HG02973 (cell line): ENCODE measurements around the gene OLFML2A.

Experiments used
- ATAC-seq: cut with Tn5 transposase; IDR thresholded peaks from one replicate; pipeline ENCODE4 v1.9.1; 2021; ENCODE audit warnings: moderate library complexity; ENCODE audit not compliant: unreplicated experiment

OLFML2A gene

DNA sequence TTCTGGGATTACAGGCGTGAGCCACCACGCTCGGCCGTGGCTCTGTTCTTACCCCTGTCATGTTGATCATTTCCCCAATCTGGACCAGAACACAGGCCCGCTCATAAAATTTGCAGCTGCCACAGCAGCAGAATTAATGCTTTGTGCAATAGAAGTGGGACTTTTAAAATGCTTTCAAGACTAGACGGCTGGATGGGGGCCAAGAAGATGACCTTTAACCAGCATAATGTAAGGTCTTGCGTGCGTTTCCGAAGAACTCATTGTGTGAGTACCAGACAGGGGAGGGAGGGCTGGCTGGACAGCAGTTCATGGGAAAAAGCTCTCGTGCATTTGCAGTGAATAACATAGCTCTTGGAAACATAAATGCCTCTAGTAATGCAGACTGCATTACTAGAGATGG, 72.9 kb downstream of the OLFML2A start:
- no peak for ATAC-seq

DNA sequence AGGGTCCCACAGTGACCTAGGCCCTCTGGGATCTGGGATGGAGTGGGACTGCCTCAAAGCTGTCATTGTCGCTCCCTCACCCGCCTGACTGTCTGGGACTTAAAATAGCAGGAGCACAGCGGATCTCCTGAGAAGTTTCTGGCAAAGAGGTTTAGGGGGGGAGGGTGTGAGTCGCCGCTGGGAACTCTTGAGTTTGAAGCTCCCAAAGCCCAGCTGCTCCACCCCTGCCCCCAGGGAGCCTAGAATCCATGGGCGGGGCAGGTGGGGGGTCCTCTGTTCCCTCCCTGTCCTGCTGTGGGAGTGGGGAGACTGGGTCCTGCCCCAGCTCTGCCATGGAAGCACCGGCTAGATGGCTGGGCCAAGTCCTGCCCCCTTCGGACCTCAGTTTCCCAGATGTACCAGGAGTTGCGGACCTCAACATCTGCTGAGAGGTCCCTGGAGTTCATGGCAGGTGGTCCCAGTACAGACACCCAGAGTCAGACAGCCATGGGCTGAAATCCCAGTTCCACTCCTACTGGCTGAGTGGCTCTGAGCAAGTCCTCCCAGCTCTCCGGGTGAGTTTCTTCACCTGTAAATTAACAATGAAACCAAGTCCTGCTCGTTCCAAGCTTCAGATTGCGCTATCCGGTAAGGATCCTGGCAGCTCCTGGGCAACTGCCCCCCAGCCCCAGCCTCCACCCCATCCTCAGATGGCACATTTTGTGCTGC, 75.3 kb downstream of the OLFML2A start:
- no peak for ATAC-seq

DNA sequence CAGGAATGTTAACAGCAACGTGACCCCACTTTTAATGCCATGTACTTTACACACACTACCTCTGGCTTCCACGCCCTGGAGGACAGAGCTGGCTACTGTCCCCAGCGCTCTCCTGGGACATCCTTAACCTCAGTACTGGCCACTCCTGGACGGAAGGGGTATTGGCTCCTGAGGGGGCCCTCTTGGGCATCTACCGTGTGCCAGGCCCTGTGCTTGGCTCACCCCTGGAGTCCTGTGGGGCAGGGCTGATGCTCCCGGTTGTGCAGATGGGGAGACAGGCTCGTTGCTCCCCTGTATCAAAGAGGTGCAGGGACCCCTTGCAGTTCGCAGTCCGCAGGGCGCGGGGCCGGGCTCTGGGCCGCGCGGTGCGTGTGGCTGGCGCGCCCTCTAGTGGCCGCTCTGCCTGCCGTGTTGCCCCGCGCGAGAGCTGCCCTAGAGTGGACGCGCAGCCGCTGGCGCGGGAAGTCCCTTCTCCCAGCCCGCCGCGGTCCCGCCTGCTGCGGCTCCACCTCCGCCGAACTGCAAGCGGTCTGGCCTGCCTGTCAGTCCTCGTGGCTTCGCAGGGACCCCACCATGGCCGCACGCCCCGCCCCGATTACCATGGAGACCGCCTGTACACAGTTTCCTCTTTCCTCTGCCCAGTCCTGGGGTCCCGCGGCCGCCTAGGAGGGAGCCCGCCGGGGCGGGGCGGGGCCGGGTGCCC, 76.0 kb downstream of the OLFML2A start, which contains the start of gene WDR38:
TSS of gene WDR38 (plus strand) at position 632 of the 703 bp plus-strand sequence. CDS start 72 bp downstream, outside the sequence.
- ATAC-seq = peak; percentile 58

DNA sequence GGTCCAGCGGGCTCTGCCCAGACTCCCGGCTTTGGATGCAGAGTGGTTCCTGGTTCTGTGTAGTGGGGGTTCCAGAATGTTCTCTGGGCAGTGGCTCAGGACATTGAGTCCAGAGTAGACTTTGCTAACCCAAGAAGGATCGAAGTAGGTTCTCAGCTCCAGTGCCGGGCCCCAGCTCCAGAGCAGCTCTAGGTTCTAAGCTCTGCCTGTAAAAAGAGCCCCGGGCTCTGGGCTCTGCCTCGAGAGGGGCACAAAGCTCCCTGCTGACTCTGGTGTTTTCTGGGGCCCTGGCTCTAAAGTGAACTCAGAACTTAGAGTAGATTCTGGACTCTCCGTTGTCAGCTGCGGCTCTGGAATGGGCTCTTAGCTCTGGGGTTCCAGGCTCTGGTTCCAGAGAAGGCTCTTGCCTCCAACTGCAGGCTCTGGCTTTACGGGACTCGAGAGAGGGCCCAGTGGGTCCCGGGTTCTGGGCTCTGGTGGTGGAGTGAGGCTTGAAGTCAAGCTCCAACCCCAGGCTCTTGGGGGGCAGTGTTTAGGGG, 76.7 kb downstream of the OLFML2A start:
- no peak for ATAC-seq

DNA sequence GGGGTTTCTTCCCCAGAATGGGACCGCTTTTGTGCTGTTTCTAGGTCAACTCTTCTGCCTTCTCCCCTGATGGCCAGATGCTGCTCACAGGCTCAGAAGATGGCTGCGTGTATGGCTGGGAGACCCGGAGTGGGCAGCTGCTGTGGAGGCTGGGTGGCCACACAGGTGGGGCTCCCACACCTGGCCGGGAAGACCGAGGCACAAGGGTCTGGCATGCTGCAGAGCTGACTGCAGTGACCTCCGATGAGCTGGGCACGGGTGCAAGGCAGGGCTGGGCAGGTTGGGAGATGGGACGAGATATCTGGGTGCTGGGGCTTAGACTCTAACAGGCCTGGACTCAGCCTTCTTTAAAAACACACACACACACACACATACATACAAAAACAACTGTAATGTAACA, 77.2 kb downstream of the OLFML2A start:
- ATAC-seq = no peak

DNA sequence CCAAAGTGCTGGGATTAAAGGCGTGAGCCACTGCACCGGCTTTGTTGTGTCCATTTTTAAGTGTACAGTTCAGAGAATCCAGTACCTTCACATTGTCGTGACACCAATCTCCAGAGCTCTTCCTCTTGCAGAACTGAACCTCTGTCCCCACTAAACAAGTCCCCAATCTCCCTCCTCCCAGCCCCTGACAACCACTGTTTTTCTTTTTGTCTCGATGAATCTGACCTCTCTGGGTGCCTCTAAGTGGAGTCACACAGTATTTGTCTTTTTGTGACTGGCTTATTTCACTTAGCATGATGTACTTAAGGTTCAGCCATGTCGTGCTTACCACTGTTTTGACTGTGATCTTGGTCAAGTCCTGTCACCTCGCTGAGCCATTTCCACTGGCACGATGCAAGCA, 77.9 kb downstream of the OLFML2A start:
- no peak for ATAC-seq

DNA sequence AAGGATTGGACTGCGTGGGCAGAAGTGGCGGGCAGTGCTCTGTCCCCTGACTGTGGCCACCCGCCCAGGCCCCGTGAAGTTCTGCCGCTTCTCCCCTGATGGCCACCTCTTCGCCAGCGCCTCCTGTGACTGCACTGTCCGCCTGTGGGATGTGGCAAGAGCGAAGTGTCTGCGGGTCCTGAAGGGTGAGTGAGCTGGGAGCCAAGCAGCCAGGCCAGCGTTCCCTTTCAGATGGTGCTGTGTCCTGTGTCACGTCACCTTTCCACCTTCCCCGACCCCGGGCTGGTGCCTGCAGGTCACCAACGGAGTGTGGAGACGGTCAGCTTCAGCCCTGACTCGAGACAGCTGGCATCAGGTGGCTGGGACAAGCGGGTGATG, 78.6 kb downstream of the OLFML2A start:
- ATAC-seq = no peak

DNA sequence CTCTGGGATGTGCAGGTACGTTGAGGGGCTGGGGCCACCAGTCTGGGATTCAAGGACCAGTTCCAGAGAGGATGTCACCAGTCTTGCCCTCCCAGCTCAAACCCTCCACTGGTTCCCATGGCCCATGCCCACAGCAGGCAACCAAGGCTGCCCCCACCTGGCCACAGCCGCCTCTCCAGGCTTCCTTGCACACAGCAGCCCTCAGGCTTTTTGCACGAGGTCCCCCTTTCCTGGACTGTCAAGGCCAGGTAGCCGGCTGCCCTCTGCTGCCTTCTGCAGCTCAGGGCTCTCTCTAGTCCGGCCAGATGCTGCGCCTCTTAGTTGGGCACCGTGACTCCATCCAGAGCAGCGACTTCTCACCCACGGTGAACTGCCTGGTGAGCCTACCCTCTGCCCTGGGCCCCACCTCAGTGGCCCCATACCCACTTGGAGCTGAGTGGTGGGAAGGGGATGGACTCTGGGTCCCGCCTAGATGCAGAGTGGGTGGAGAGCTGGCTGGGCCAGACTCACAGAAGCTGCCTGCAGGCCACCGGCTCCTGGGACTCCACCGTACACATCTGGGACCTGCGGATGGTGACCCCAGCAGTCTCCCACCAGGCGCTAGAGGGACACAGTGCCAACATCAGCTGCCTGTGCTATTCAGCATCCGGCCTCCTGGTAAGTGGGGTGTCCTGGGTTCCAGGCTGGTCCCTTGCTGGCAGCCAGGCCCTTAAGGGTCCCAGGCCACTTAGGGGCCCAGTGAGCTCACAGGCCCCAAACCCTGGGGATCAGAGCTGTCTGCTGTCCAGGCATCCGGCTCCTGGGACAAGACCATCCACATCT, 79.2 kb downstream of the OLFML2A start:
- no peak for ATAC-seq

DNA sequence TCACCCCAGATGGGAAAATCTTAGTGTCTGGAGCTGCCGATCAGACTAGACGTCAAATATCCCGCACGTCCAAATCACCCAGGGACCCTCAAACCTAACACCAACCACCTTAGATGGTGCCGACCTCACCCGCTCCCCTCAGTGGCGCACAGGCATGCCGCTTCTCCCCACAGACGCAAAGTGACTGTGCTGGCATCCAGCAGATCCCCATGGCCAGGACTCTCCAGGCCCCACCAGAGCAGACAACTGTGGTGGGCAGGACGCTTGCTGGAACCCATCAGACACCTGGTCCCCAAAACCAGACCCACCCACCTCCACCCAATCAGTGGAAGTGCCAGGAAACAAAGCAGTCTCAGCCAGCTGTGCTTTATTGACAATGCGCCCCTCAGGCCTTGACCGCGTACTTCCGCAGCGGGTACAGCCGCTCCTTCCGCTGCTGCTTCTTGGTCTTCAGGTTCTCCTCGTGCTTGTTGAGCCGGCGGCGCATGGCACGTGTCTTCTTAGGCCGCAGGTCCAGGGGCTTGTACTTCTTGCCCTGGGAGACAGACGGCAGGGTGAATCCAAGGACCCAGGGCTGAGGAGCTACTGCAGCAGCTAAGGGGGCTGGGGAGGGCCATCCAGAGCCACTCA, 80.7 kb downstream of the OLFML2A start:
- ATAC-seq = no peak

DNA sequence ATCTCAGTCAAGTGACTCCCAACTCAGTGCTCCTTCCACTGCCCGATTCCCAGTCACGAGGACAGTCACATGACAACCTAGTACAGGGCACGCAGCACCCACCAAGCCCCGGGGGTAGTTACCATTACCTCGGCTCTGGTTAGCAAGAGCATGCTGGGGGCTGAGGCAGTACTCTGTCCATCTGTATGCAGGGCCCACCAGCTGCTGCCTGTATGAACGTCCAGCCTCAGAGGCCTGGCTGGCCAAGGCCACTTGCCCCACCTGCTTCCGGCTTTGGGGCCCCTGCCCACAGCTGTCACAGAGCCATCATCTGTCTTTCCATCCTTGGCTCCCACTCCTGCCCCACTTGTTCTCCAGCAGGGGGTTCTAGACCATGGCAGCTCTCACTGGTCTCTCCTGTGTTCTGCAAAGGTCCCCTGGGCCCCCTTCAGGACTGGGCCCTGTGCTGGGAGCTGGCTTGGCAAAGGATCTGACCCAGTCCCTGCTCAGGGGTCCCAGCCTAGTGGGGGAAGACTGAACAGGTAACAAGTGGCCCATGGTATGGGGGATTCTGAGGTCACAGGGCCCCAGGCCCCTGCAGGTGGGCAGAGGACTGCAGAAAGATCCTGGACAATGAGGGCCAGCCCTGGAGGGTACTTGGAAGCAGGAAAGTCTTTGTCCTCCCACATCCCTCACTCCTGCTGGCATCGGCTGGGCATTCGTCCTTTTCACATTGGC, 81.6 kb downstream of the OLFML2A start:
- no peak for ATAC-seq

DNA sequence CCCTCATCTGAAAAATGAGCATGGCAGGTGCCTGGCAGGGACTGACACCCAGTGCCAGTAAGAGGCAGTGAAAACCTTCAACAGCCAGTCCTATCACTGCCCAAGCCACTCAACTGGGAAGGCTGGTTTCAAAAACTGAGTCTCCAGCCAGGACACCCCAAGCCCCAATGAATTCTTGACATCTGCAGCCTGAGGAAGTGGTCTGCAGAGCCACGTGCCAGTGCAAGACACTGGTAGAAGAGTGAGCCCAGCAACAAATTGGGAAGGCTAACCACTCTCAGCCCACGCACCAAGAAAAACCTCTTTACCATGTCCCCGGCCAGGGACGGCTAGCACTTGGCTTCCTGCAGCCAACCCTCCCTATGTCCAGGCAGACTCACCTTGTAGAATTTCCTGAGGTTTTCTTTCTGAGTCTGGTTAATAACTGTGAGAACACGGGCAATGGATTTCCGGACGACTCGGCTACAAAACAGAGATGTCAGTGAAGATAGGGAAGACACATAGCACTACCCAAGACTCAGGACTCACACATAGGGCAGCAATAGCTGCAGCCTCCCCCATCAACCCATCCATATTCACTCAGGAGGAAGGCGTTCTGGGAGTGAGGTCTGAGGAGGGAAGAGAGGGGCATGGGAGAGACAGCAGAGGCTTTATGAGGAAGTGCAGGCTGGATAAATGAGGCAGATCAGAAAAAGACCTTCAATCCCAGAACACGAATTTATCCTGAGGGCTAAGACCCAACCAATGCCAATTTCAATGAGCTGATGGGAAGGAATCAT, 83.1 kb downstream of the OLFML2A start:
- no peak for ATAC-seq

DNA sequence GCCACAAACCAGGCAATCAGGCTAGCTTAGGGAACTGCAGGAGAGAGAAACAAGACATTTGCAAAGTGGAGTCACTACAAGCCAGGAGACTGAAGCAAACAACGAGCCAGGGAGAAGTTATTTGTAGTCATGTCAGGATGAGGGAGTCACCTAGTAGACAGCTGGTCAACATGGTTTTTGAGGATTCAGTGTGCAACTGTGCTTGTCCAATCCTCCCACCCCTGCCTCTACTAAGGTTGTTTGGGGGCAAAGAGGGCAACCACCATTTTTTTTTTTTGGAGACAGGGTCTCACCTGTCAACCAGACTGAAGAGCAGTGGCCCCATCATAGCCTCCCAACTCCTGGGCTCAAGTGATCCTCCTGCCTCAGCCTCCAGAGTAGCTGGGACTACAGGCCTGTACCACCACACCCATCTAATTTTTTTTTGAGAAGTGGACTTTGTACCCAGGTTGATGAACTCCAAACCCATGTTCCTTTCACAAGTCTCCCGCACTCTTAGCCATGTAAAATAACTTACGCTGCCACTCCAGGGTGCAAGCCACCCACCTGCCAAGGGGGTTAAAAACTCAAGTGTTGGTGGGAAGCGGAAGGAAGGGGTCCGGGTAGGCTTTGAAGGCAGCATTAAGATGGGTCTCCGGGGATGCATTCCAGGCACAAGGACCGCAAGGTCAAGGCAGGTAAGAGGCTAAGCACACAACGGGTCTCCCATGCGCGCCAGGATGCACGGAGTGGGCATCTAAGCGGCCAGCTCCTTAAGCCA, 83.8 kb downstream of the OLFML2A start:
- ATAC-seq = no peak

DNA sequence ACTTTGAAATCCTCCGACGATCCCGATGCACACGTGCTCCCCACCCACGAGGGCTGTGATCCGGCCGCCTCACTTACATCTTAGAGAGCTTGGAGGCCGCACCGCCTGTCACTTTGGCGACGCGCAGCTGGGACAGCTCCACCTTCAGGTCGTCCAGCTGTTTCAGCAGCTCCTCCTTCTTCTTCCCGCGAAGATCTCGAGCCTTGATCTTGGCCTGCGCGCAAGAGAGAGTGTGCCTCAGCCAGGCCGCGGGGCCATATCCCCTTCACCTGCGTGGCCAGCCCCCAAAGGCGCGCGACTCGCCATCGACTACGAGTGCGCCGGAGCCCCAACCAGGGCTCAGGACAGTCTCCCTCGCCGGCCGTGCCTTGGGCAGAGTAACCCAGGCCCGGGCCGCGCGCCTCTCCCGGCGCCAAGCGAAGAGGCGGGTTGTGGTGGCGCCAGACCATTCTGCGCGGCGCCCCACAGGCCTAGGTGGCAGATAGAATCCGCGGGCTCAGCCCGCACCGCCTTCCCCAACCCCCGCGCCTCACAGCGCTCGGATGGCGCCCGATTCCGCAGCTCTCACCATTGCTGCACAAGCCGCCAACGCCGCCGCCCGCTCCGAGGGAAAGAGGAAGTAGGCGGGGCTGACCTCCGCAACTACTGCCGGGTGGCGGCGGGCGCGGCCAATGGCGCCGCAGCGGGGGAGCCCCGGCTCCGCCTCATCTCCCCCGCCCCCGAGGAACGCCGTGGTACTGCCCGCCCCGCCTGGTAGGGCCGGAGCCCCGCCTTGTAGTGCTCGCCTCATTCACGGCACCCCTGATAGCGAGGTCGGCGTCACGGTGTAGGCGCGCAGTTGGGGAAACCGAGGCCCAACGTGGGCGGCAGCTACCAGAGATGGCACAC, 84.7 kb downstream of the OLFML2A start, which contains the start of the genes ARPC5L and RPL35:
TSS of gene ARPC5L (plus strand) at position 789 of the 888 bp plus-strand sequence. CDS start 7,161 bp downstream, outside the sequence.
TSS of gene RPL35 (minus strand) at position 616 of the 888 bp plus-strand sequence. CDS start at position 571, 45 bp downstream.
- ATAC-seq = peak; percentile 85

DNA sequence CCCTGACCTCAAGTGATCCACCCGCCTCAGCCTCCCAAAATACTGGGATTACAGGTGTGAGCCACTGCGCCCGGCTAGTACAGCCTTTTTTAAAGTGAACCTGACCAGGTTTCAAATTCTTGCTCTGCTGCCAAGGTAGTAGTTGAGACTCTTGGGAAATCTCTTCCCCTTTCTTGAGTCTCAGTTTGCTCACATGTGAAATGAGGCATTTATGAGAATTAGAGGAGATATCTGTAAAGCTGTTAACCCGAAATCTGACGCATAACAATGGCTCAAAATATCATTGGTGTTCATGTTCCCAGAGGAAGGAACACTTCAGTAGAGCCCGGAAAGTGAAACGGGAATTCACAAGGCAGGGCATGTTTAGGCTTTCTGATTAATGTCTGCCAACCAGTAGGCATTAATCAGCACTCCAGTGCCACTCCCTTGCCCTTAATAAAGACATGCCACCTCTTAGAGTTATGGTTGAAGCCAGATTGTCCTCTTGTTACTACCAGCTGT, 86.5 kb downstream of the OLFML2A start:
- no peak for ATAC-seq
